ENCODE measurements around the gene PARVG. TPM values are rescaled to one million over a fixed set of nuclear protein-coding genes. Genes with fewer than 3 reads are reported as not detected.

Gene PARVG
- total and polyA plus RNA-seq, 9 of the 15 experiments (the other 6 are each of a cell fraction or from before 2014, with no cell fraction given): 0.35 TPM; not detected in 8

GRCh38 chr22:44190381-44190976 lies 9.8 kb downstream of the PARVG start (continued):
- TF ChIP-seq, protein P1, sequence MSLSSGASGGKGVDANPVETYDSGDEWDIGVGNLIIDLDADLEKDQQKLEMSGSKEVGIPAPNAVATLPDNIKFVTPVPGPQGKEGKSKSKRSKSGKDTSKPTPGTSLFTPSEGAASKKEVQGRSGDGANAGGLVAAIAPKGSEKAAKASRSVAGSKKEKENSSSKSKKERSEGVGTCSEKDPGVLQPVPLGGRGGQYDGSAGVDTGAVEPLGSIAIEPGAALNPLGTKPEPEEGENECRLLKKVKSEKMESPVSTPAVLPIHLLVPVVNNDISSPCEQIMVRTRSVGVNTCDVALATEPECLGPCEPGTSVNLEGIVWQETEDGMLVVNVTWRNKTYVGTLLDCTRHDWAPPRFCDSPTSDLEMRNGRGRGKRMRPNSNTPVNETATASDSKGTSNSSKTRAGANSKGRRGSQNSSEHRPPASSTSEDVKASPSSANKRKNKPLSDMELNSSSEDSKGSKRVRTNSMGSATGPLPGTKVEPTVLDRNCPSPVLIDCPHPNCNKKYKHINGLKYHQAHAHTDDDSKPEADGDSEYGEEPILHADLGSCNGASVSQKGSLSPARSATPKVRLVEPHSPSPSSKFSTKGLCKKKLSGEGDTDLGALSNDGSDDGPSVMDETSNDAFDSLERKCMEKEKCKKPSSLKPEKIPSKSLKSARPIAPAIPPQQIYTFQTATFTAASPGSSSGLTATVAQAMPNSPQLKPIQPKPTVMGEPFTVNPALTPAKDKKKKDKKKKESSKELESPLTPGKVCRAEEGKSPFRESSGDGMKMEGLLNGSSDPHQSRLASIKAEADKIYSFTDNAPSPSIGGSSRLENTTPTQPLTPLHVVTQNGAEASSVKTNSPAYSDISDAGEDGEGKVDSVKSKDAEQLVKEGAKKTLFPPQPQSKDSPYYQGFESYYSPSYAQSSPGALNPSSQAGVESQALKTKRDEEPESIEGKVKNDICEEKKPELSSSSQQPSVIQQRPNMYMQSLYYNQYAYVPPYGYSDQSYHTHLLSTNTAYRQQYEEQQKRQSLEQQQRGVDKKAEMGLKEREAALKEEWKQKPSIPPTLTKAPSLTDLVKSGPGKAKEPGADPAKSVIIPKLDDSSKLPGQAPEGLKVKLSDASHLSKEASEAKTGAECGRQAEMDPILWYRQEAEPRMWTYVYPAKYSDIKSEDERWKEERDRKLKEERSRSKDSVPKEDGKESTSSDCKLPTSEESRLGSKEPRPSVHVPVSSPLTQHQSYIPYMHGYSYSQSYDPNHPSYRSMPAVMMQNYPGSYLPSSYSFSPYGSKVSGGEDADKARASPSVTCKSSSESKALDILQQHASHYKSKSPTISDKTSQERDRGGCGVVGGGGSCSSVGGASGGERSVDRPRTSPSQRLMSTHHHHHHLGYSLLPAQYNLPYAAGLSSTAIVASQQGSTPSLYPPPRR (CRISPR knock-in tag; IDR thresholded peaks at IDR 0.05; ENCODE audit: borderline replicate concordance): no peak
- no peak for TF ChIP-seq JUND (IDR thresholded peaks at IDR 0.05; ENCODE audit: borderline replicate concordance, low read depth, low read length)
- no peak for TF ChIP-seq JUND (tag; IDR thresholded peaks at IDR 0.05; ENCODE audit: borderline replicate concordance, low read depth, low read length)
- TF ChIP-seq KLF6 (CRISPR knock-in tag; IDR thresholded peaks at IDR 0.05; ENCODE audit: borderline replicate concordance): no peak

DNA sequence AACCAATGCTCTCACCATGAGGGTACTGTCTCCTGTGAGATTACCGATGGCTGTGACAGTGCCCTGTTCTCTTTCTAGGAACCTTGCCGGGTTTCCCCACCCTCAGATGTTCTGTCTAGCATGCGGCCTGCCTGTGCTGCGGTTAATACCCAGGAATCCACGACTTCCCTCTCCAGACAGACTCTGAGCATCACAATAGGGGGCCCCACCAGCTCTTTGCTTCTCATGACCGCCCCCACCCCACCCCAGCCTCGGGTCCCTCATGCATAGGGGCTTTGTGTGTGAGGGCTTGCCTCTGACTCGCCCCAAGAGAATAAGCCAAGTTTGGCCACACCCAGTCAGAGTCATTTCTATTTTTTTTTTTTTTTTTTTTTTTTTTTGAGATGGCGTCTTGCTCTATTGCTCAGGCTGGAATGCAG lies 10.3 kb downstream of the PARVG start:
- H3K79me2 ChIP-seq (ENCODE audit: control insufficient read depth, insufficient read depth, low read length): no peaks in the 10 kb centered on the region
- intact Hi-C loops (cut with micrococcal nuclease) (no loop called here), in situ Hi-C loops (cut with MboI) (no loop called here)
- CTCF ChIA-PET (ENCODE audit: low intra/inter-chr PET ratio): no interaction called here
- no peaks in the 10 kb centered on the region for H4K20me1 ChIP-seq (replicated peaks; ENCODE audit: control insufficient read depth, insufficient read depth, low read length)
- WGBS (ENCODE audit: insufficient coverage, low coverage, missing lambda C conversion rate): 0% methylated on average over 2 of the region's 9 CpGs
- no peaks in the 10 kb centered on the region for H3K9me3 ChIP-seq (replicated peaks; ENCODE audit: control insufficient read depth, insufficient read depth, low read depth, low read length)
- no peak overlapping the region for H3K4me3 ChIP-seq
- POLR2A ChIA-PET: interaction anchor here (0.6 kb wide), 1 partner anchor 181 kb away, joined by 3 read pairs; no protein-coding TSS in a partner anchor
- DNase-seq (ENCODE audit: extremely low read depth in 1 of 4, low spot score in 3 of 4) (no peak), FAIRE-seq (no peak), ATAC-seq (no peak)
- peaks cover 0 to 17% of the 10 kb centered on the region in 2 experiments; a peak in 2 of 5 replicates for H3K27me3 ChIP-seq (ENCODE audit: control insufficient read depth in 2 of 2, insufficient read depth in 2 of 2, low read length in 2 of 2)
- H3K9me1 ChIP-seq (ENCODE audit: control insufficient read depth, insufficient read depth, low read length): no peaks in the 10 kb centered on the region
- peaks cover 0 to 13% of the 10 kb centered on the region in 2 experiments; a peak in 2 of 5 replicates for H3K4me1 ChIP-seq (replicated peaks in 1 of 2; ENCODE audit: control insufficient read depth in 2 of 2, insufficient read depth in 2 of 2, low read length in 2 of 2)
- H3K27ac ChIP-seq (ENCODE audit: extremely low read depth, low read depth, low read length): no peak overlapping the region
- H2AFZ ChIP-seq (ENCODE audit: low read depth, low read length): no peak overlapping the region
- BruUV-seq (replicated peaks): no TSS peak
- no peak overlapping the region for H3K9ac ChIP-seq (ENCODE audit: insufficient read depth in 1 of 2, low read depth in 2 of 2, low read length in 2 of 2)
- no peaks in the 10 kb centered on the region for H3K36me3 ChIP-seq (ENCODE audit: control insufficient read depth, insufficient read depth, low read length)
- H3K4me2 ChIP-seq (ENCODE audit: insufficient read depth, low read length): no peak overlapping the region
- TF ChIP-seq ZFP36 (IDR thresholded peaks at IDR 0.05; ENCODE audit: low read depth, low read length, partially characterized antibody): no peak
- no peak for TF ChIP-seq HNRNPUL1 (IDR thresholded peaks at IDR 0.05; ENCODE audit: low read length)
- no peak for TF ChIP-seq POLR2G (IDR thresholded peaks at IDR 0.05; ENCODE audit: low read depth, low read length)
- TF ChIP-seq ZNF778 (CRISPR knock-in tag; IDR thresholded peaks at IDR 0.05): no peak
- no peak for TF ChIP-seq ZNF316 (IDR thresholded peaks at IDR 0.05)
- no peak for TF ChIP-seq LARP7 (IDR thresholded peaks at IDR 0.05)
- no peak for TF ChIP-seq RB1 (IDR thresholded peaks at IDR 0.05; ENCODE audit: low read depth)
- no peak for TF ChIP-seq HDAC3 (IDR thresholded peaks at IDR 0.05; ENCODE audit: borderline replicate concordance, partially characterized antibody)
- TF ChIP-seq DACH1 (IDR thresholded peaks at IDR 0.05; ENCODE audit: partially characterized antibody): no peak
- no peak for TF ChIP-seq SMARCC2 (IDR thresholded peaks at IDR 0.05; ENCODE audit: low read depth)
- TF ChIP-seq ZFPM2 (CRISPR knock-in tag; IDR thresholded peaks at IDR 0.05): no peak
- TF ChIP-seq ZNF511 (CRISPR knock-in tag; IDR thresholded peaks at IDR 0.05): no peak

All from K562 (cell line).